ENCODE results near the gene SYS1. TPM values are rescaled to one million over a fixed set of nuclear protein-coding genes. Genes with fewer than 3 reads are reported as not detected.

The SYS1 gene
- total and polyA plus RNA-seq, 2 donors (not counting 3 experiments of a cell fraction or from before 2014, with no cell fraction given): 27.4 to 79.6 TPM

- ChIA-PET POLR2A (no interaction called here), CTCF (interaction anchor here (1.3 to 9.8 kb wide), 4 partner anchors 14 to 394 kb away, joined by 3 to 416 read pairs (median 35); partner anchors contain the start of gene SYS1)
- no peaks in the 10 kb centered on the region for H3K27me3 ChIP-seq (ENCODE audit: control insufficient read depth in 2 of 2, insufficient read depth in 2 of 2, low read length in 2 of 2)
- H3K9me3 ChIP-seq (replicated peaks; ENCODE audit: control insufficient read depth, insufficient read depth, low read length): no peaks in the 10 kb centered on the region
- dilution Hi-C loops (cut with MboI; ENCODE audit: extremely low pct_ligation_motif_present, low sequenced_read_pairs): no loop called here
- intact Hi-C loops (cut with micrococcal nuclease): no loop called here
- FAIRE-seq (no peak), DNase-seq (ENCODE audit: low read depth, low spot score) (no peak)
- H3K27ac ChIP-seq (ENCODE audit: insufficient read depth, low read depth, low read length): no peak overlapping the region
- no peaks in the 10 kb centered on the region for H4K20me1 ChIP-seq (replicated peaks; ENCODE audit: control insufficient read depth, extremely low read depth, insufficient read depth, low read length)
- no peak overlapping the region for H2AFZ ChIP-seq (ENCODE audit: low read depth, low read length)
- H3K36me3 ChIP-seq (ENCODE audit: control insufficient read depth in 2 of 2, extremely low read depth in 1 of 2, insufficient read depth in 2 of 2, low read length in 2 of 2): no peaks in the 10 kb centered on the region
- no peak overlapping the region for H3K9ac ChIP-seq (replicated peaks; ENCODE audit: extremely low read depth, insufficient read depth, low read length)
- TF ChIP-seq GATA2 (IDR thresholded peaks at IDR 0.05; ENCODE audit: insufficient read depth, insufficient read length, low read depth, low read length) (no peak), FOS (IDR thresholded peaks at IDR 0.05; ENCODE audit: borderline replicate concordance, insufficient read depth, low read length) (no peak), POLR2AphosphoS5 (IDR thresholded peaks at IDR 0.05; ENCODE audit: insufficient read depth, low read depth, low read length) (no peak), MYC (IDR thresholded peaks at IDR 0.05; ENCODE audit: low read depth, low read length) (no peak), JUN (IDR thresholded peaks at IDR 0.05; ENCODE audit: borderline replicate concordance, insufficient read depth, insufficient read length, low read depth) (no peak), POLR2A (IDR thresholded peaks at IDR 0.05; ENCODE audit: low read depth, low read length) (no peak)
- TF ChIP-seq, protein P1, sequence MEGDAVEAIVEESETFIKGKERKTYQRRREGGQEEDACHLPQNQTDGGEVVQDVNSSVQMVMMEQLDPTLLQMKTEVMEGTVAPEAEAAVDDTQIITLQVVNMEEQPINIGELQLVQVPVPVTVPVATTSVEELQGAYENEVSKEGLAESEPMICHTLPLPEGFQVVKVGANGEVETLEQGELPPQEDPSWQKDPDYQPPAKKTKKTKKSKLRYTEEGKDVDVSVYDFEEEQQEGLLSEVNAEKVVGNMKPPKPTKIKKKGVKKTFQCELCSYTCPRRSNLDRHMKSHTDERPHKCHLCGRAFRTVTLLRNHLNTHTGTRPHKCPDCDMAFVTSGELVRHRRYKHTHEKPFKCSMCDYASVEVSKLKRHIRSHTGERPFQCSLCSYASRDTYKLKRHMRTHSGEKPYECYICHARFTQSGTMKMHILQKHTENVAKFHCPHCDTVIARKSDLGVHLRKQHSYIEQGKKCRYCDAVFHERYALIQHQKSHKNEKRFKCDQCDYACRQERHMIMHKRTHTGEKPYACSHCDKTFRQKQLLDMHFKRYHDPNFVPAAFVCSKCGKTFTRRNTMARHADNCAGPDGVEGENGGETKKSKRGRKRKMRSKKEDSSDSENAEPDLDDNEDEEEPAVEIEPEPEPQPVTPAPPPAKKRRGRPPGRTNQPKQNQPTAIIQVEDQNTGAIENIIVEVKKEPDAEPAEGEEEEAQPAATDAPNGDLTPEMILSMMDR (IDR thresholded peaks at IDR 0.05; ENCODE audit: extremely low read depth in 1 of 2, insufficient read depth in 1 of 2, low read depth in 1 of 2, low read length in 2 of 2): no peak
- H3K4me3 ChIP-seq (replicated peaks in 1 of 3; ENCODE audit: insufficient read depth in 1 of 3, low read depth in 1 of 3, low read length in 3 of 3): no peak overlapping the region
- H3K4me2 ChIP-seq (ENCODE audit: insufficient read depth, low read length): no peak overlapping the region
- no TSS peak for BruUV-seq (replicated peaks)
- H3K9me1 ChIP-seq (replicated peaks; ENCODE audit: control insufficient read depth, extremely low read depth, insufficient read depth, low read length): no peaks in the 10 kb centered on the region
- H3K4me1 ChIP-seq (ENCODE audit: control insufficient read depth, extremely low read depth, insufficient read depth, low read length): peaks cover 7% of the 10 kb centered on the region
- H3K79me2 ChIP-seq (ENCODE audit: control insufficient read depth, insufficient read depth, low read length): no peaks in the 10 kb centered on the region
These were observed 14.3 kb downstream of the SYS1 start for GRCh38 chr20:45377269-45377668.
